Activated CD8-positive, alpha-beta memory T cell treated with anti-CD3 and anti-CD28 coated beads, Interleukin-2, amount 50 U/mL, for 48 hours (primary cell): ENCODE results near the gene LSR.

ENCODE experiments used
- DNase-seq: peaks from one replicate; pipeline ENCODE4 v3.0.0-alpha.2; 2020

The LSR gene

GRCh38 chr19:35288331-35288730 lies 39.5 kb downstream of the LSR start:
- no peak for DNase-seq

- no peak for DNase-seq
These were observed 40.1 kb downstream of the LSR start for GRCh38 chr19:35288906-35289305.

GRCh38 chr19:35290381-35291127 lies 41.8 kb downstream of the LSR start:
- DNase-seq, result no peak

- DNase-seq, result no peak
These were observed 42.5 kb downstream of the LSR start for GRCh38 chr19:35291259-35291658.

- DNase-seq, result no peak
These were observed 43.1 kb downstream of the LSR start, which contains the start of gene MAG for GRCh38 chr19:35291916-35292315. Gene MAG (plus strand): TSS chr19:35292161. CDS start chr19:35295409, 3,248 bp downstream.

- DNase-seq, result no peak
These were observed 43.9 kb downstream of the LSR start for GRCh38 chr19:35292421-35293362.

- no peak for DNase-seq
These were observed 44.5 kb downstream of the LSR start for GRCh38 chr19:35293363-35293739.

- no peak for DNase-seq
These were observed 45.0 kb downstream of the LSR start for GRCh38 chr19:35293808-35294207.

- no peak for DNase-seq
These were observed 45.5 kb downstream of the LSR start for GRCh38 chr19:35294328-35294727.

- DNase-seq, result no peak
These were observed 46.3 kb downstream of the LSR start for GRCh38 chr19:35294859-35295791.

- peak; percentile 70 for DNase-seq
These were observed 47.1 kb downstream of the LSR start for GRCh38 chr19:35295792-35296462.

GRCh38 chr19:35296644-35297514 lies 48.1 kb downstream of the LSR start:
- no peak for DNase-seq

GRCh38 chr19:35297515-35297848 lies 48.7 kb downstream of the LSR start:
- no peak for DNase-seq

GRCh38 chr19:35297922-35298321 lies 49.1 kb downstream of the LSR start:
- no peak for DNase-seq

GRCh38 chr19:35298561-35298972 lies 49.8 kb downstream of the LSR start:
- DNase-seq, result no peak

- DNase-seq, result no peak
These were observed 50.9 kb downstream of the LSR start for GRCh38 chr19:35299523-35300338.

GRCh38 chr19:35300339-35300649 lies 51.5 kb downstream of the LSR start:
- no peak for DNase-seq

GRCh38 chr19:35301961-35302360 lies 53.2 kb downstream of the LSR start:
- DNase-seq, result no peak

- DNase-seq, result no peak
These were observed 53.6 kb downstream of the LSR start for GRCh38 chr19:35302446-35302845.

- no peak for DNase-seq
These were observed 54.6 kb downstream of the LSR start for GRCh38 chr19:35303357-35303915.
